Measurements from ENCODE around the gene CCDC136.

- no peak for TF ChIP-seq POLR2A (IDR thresholded peaks at IDR 0.05)
- no peak for TF ChIP-seq CTCF (IDR thresholded peaks at IDR 0.05)
Measured at GRCh38 chr7:128781126-128781525, 10.6 kb upstream of the CCDC136 start.

All from breast epithelium (tissue), 3 donors.